Measurements from ENCODE around the gene PRKAG2. TPM values are rescaled to one million over a fixed set of nuclear protein-coding genes. Genes with fewer than 3 reads are reported as not detected.
"Not testable (repeated sequence)": the region's sequence is repeated elsewhere in the genome, so short reads cannot be mapped to it uniquely, and the experiment has no call there.

PRKAG2 gene
- total RNA-seq = 55.4 TPM

DNA sequence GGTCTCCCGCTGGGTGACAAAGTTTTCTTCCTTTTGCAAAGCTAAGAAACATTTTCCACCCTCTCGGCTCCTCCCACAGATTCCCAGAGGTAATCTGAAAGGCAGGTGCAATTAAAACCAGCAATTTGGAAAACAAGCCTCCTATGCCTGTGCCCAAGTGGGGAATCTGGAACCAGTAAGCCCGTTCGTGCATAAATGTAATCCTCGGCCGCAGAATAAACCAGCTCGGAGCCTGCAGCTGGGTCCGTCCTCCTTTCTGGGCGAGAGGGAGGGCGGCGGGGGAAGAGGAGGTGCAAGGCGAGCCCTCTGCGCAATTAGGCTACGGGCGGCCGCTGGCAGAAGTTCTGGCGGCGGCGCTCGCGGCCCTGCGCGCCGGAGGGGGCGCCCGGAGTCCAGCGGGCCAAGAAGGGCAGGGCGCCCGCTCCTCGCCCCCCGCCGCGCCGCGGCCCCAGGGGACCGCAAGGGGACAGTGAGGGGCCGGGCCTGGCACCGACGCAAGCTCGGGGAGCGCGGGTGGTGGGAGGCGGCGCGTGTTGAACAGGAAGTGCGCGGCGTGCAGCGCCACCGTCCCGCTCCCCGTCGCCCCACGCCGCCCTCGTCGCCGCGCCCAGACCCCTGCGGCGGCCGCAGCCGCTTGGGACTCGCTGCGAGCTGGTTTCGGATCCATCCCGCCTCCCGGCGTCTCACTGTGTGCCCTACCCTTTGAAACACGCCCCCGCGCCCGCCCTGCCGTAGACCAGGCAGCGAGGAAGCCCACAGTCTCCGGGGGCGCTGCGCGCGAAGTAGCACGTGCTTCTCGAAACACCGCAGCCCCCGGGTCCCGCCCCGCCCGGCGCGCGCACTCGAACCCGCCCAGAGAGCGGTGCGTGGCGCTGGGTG is at the start of gene PRKAG2:
TSS of gene PRKAG2 (minus strand) at position 217 of the 879 bp plus-strand sequence. CDS start 495 bp downstream, outside the sequence.
- DNase-seq (ENCODE audit: low spot score) = peak; percentile 80

DNA sequence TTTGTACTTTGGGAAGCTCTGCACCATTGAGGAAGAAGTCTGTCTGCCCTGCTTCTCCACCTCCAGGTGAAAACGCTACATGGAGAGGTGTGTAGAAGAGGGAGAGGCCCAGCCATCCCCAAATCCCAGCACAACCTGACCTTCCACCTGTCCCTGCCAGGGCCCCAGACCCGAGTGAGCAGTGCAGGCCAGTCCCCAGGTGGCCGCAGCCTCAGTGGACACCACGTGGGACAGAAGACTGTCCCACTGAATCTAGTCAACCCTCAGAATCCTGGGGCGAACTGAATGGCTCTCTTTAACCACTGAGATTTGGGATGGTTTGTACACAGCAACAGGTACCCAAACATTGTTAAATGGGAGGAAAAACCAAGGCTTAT is 49.4 kb upstream of the PRKAG2 start:
- no peak for DNase-seq (ENCODE audit: low spot score)

DNA sequence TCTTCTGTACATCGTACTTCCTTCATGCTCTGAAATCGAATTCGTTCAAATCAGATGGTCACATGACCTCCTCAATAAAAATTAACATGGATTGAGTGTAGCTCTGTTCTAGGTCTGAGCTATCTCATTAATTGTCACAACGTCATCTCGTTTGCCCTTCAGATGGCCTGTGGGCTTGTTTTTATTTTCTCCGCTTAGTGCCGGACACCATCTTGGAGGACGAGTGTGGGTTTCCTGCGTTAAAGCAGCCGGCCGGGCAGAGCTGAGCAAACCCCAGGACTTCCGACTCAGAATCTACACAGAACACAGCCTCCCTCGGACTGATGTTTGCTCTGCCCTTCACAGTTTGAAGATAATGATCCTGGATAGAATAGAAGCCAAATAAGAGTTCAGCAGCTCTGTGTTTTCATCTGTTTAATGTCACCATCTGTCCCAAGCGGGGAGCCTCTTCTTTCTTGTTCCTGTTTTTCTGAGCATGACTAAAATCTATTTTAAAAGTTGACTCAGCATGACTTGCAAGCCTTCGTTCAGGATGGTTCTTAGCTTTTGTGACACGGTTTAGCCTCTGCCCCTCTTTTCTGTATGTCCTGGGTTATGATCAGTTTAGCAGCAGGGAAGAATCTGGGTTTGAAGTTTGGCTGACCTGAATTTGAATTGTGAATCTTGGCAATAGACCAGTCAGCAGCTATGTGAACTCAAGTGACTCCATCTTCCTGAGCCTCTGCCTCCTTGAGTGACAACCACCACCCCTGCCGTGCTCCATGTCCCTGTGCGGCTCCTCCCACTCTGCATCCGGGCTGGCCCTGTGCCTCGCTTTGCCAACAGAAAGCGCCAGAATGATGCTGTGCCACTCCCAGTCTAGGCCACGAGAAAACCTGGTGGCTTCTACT is 48.8 kb upstream of the PRKAG2 start:
- DNase-seq (ENCODE audit: low spot score) = no peak

DNA sequence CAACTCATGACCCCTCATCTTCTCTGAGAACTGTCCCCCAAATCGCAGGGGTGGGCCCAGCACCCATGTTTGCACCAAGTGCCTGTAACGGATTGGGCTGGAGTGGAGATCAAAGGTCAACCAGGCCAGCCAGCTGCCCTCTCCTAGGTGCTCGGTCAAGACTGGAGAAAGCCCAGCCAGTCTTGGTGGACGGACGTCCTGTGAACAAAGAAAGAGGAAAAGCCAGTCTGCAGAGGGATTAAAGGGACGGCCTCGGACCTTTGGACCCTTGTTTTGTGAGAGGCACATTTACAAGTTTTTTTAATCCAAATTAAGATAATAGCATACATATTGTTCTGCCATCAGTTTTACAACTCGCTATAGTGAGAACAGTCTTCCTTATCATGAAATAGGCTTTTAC is 47.6 kb upstream of the PRKAG2 start:
- DNase-seq (ENCODE audit: low spot score) = no peak

DNA sequence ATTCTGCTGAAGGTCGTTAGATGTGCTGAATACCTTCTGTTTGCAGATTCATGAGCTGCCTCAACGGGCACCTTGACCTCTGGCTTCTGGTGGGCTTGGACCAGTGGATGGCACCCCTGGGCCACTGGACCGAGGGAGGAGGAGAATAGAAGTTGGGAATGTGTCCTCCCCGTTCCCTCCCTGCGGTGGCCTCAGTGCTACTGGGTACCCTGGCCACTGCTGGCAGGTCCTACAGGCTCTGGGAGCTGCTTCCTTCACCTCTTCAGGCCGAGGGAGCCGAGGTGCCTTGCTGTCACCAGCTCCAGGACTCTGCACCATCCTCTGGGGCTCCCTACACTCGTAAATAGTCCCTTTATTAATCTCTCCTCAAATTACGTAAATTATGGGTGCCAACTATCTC is 47.1 kb upstream of the PRKAG2 start:
- no peak for DNase-seq (ENCODE audit: low spot score)

DNA sequence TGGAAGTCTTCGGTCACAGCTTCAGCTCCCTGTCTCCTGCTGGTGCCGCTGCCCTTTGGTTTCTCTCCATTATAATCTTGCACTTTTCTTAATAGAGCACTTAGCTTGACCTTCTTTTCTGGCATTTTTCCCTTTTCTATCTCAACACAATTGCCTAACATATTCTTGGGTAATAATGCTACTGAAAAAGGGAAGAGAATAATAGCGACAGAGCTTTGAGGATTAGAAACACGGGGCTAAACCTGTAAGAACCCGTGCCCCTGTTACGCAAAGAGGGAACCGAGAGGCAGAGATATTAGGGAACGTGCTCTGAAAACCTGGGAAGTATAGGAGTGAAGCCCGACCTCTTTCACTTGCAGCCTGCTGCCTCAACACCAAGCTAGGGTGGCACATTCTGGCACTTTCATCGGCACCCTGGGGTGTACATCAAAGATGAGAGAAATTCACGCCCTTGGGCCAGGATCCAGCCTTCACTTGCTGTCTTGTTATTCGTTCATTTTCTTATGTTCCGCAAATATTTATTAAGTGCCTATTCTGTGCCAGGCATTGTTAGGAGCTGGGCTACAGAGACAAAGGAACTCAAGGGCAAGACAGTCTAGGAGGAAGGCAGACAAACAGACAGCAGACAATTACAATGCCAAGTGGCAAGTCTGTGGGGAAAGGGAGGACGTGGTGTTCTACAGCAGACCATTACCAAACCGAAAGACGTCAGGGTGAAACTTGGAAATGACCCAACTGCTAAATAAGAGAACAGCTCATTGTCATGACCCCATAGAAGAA is 46.4 kb upstream of the PRKAG2 start:
- DNase-seq (ENCODE audit: low spot score) = no peak

DNA sequence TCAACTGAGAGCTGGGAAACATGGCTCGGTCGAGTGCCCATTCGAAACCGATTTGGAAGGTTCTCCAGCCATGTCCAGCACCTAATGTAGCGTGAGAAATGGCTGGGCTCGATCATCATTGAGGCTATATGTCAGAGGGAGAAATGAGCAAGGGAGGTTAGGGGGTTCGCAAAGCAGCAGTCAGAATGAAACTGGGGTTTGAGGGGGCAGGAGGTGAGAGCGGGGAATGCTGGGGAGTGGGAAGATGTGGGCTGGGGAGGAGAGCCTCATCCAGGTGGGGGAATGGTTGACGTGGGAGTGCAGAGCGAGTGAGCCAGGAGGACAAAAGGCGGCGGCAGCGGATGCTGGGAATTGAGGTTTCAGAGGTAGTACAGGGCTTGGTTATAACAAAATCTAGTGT is 44.5 kb upstream of the PRKAG2 start:
- DNase-seq (ENCODE audit: low spot score) = no peak

DNA sequence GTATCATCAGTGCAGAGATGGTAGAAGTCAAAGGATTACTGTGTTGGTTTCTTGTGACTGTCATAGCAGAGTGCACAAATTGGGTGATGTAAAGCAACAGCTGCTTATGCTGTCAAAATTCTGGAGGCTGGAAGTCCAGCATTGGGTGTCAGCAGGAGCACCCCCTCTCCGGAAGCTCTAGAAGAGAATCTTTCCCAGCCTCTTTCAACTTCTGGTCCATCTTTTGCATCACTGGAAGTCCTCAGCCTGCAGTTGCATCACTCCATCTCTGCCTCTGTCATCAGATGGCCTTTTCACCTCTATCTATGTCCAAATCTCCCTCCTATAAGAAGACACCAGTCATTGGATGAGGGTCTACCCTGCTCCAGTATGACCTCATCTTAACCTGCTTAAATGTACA is 43.6 kb upstream of the PRKAG2 start:
- DNase-seq (ENCODE audit: low spot score) = no peak

DNA sequence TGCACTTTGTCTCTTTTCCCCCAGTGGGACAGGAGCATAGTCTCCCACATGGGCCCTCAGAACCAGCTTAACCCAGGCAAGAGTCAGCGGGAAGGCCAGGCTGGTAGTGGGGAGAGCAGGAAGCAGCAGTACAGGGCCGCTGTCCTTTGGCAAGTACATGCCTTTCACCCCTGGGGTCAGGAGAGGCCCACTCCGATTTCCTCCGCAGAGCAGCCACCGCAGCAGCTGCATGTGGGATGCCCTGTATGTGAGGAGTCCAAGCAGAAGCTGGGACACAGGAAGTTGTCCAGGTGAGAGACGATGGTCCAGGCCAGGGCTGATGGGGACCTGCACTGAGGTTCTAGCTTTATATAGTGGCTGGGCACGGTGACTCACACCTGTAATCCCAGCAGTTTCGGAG is 42.7 kb upstream of the PRKAG2 start:
- no peak for DNase-seq (ENCODE audit: low spot score)

DNA sequence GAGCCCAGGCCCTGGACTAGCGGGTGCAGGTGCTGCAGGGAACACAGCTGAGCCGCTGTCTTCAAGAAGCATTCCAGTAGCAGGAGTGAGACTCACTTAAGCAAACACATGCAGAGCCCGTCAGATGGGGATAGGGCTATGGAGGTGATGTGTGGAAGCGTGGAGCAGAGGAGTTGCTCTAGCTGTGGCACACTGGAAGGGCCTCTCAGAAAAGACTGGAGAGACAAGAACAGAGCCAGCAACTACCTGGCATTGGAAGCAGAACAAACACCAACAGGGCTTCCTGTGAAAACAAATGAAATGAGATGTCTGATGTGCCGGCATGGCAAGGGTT is 41.6 kb upstream of the PRKAG2 start:
- no peak for DNase-seq (ENCODE audit: low spot score)

DNA sequence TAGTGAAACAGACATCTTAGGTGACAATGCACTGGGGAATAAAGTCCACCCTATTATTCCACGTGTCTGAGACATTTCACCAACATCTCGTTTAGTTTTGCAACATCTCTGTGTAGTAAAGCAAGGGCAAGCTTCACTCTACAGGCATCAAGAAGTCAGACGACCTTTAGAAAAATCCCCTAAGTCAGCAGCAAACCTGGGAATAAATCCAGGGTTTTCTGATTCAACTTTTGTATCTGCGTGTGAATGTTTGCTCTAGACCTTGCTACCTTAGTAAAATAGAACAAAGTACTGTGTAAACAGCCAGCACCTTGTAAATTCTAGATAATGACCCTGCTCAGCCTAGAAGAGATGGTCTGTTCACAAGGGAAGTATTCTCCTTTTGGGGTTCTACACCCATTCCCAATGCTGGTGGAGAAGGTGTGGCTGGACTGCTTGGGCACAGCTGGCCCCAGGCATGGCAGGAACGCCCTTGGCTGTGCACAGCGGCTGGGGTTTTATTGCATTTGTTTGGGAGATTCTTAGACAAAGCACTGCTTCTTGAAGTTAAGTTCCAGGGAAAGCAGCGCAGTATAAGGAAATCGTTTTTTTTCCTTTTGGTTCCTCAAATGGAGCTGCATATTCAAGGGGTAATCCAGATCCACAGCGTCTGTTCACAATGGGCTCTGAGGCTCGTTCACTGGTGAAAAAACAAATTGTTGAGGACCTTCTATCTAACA is 41.0 kb upstream of the PRKAG2 start:
- no peak for DNase-seq (ENCODE audit: low spot score)

DNA sequence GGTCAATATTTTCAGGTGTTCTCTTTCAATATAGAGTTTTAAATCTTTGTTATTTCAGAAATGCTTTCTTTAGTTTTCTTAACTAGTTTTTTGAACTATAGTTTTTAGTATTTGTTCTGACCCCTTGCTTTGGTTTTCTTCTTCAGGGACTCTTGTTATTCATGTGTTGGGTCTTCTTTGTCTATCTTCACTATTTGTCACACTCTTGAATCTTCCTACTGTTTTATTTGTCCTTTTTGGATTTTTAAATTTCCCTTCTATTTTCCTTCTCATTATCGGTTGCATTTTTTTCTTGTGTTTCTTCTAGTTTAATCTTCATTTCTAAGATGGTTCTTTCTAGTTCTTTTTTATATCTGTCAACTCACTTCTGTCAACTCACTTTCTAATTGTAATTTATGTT is 37.1 kb upstream of the PRKAG2 start:
- no peak for DNase-seq (ENCODE audit: low spot score)

DNA sequence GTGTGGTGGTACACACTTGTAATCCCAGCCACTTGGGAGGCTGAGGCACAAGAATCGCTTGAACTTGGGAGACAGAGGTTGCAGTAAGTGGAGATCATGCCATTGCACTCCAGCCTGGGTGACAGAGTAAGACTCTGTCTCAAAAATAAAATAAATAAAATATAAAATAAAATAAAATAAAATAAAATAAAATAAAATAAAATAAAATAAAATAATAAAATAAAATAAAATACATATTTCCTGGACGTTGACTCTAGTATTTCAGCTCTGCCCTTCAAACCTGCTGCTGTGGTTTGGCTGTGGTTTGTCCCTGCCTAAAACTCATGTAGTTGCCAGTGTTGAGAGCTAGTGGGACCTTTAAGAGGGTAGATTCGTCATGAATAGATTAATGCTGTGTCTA is 33.7 kb upstream of the PRKAG2 start:
- DNase-seq (ENCODE audit: low spot score) = peak; percentile 14

DNA sequence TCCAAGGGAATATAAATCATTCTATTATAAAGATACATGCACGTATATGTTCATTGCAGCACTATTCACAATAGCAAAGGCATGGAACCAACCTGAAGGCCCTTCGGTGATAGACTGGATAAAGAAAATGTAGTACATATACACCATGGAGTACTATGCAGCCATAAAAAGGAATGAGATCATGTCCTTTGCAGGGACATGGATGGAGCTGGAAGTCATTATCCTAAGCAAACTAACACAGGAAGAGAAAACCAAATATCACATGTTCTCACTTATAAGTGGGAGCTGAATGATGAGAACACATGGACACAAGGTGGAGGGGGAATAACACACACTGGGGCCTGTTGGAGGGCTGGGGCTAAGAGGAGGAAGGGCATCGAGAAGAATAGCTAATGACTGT is 30.2 kb upstream of the PRKAG2 start:
- DNase-seq (ENCODE audit: low spot score) = not testable (repeated sequence)

DNA sequence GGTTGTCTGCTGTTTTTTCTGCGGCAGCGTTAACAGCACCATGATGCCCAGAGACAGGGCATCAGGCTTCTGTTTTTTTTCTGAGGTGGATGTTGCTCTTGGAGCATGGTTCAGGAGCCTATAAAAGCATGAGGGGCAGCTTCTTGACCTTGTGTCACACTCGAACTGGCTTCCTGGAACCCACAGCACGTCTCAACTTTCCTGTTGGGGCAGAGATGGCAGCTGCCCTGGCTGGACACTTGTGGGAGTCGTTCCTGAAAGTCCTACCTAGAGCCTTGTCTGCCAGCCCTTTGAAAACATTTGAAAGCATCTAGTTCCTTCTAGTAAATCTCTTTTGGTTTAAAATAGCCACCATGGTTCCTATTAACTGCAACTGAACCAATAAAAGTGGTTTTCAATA is 28.9 kb upstream of the PRKAG2 start:
- DNase-seq (ENCODE audit: low spot score) = no peak

DNA sequence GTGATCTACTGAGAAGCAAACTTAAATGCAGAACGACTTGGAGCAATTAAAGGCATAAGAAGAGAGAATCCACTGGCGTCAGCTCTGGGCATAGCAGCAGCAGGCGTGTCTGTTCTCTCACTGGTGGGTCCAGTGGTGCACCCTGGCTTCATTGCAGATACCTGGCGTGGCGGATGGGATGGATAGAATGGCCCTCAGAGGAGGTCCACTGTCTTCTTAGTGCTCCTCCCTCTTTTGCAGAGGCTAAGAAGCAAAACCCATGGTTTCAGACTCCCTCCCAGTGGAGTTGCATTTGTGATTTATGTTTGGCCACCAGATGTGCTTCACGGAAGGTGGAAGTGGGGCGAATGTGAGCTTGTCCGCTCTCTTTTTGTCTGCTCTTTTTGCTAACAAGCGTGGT is 28.4 kb upstream of the PRKAG2 start:
- DNase-seq (ENCODE audit: low spot score) = no peak

DNA sequence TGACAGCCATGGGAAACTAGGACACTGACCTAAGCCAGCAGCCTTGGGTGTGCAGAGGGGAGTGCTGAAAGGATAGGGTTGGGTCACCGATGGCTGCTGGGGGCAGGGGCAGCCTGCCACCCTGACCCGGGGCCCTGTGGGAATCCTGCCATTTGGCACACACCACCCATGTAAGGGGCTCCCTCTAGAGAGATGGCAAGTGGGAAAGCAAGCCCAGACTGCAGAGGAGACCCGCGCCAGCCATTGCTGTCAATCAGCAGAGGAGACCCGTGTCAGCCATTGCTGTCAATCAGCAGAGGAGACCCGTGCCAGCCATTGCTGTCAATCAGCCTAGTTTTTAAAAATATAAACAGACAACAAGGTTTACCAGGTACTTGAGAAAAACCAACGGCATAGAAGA is 27.4 kb upstream of the PRKAG2 start:
- no peak for DNase-seq (ENCODE audit: low spot score)

DNA sequence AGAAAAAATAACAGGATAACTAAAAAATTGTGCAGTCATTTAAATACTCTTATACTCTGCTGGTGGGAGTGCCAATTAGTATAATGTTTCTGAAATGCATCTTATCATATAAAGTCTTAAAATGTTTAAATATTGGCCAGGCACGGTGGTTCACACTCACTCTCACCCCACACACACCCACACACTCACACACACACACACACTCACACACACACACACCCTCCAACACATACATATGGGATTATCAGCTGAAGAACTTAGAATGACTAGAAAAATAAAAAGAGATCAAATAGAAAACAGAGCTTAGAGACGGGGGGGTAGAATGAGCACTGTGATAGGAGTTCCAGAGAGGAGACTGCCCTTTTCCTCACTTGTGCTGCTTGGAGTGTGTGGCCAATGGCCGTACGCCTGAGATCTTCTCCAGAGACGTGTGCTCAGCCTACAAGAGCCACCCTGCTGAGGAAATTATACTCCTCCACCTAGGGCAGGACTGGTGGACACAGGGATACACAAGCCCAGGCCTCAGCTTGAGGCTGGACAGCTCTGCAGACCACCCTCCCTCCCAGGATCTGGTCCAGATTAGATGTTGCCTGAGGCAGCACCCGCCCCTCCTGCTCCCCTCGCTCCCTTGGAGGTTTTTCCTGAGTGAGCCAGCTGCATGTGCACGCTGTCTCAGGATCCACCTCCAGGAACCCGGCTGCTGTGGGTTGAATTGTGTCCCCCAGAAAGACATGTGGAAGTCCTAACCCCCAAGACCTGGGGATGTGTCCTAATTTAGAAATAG is 26.5 kb upstream of the PRKAG2 start:
- DNase-seq (ENCODE audit: low spot score) = no peak

DNA sequence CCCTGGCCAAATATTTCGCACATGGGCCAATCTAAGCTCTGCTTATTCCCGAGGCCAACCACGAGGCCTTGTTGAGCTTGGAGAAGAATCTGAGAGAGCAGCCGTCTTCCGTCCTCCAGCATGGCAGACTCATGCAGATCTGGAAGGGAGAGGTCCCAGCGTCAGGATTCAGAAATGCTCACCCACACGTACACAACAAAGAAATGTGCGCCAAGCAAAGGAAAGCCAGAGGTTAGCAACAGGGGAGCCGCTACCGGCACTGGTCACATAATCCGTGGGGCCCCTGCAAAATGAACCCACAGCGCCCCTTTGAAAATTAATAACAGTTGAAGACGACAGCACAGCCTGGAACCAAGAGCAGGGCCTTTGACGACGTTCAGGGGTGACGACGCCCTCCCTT is 25.4 kb upstream of the PRKAG2 start:
- DNase-seq (ENCODE audit: low spot score) = no peak

DNA sequence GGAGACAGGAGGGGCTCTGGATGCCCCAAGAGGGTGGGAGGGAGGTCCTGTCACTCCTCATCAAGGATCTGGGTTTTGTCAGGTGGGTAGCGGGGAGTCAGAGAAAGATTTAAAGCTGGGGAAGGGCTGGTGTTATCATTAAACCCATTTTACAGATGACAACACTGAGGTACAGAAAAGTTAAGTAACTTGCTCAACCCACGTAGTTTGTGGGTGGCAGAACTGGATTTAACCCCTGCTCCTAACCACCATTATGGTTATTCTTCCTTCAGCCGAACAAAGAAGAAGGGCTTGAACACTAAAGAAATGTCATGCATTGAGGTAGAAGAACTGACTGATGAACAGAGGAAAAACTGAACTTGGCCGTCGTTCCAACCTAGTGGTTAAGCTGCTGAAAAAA is 24.9 kb upstream of the PRKAG2 start:
- DNase-seq (ENCODE audit: low spot score) = no peak

All from ureter (tissue), 1 donor.